HG02943 (cell line): ENCODE data around the gene ZSWIM6.

Experiments used
- ATAC-seq: cut with Tn5 transposase; IDR thresholded peaks from one replicate; pipeline ENCODE4 v1.9.1; 2021; ENCODE audit warnings: mild to moderate bottlenecking, low read depth, moderate library complexity; ENCODE audit not compliant: unreplicated experiment

ZSWIM6 gene

GRCh38 chr5:61576556-61576955 is 244.5 kb downstream of the ZSWIM6 start:
- no peak for ATAC-seq

GRCh38 chr5:61578858-61579503 is 246.9 kb downstream of the ZSWIM6 start:
- no peak for ATAC-seq

DNA sequence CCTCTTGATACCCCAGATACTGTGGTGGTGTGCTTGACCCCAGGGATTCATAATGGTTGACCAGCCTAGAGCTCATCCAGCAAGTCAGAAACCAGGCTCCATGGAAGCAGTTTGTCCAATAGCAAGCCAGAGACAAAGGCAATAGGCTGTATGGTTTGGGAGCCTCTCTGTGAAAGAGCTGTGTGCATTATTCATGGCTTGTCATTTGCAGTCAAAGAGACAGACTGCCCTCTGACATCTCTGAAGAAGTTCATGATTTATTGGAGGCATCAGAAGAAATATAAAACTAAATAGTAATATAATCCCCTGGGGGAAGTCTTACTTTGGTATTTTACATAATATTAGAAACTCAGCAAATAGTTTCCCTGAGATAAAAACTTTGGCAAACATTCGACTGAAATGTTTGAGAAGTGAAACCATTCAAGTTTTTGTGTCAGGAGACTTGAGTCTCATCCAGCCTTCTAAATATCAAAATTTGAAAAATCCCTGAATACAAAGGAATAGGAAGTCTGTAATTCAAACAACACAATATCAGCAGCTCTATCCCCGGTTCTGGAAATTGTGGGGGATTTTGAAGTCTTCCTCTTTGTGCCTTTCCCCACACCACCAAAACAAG is 250.3 kb downstream of the ZSWIM6 start:
- ATAC-seq: no peak

- ATAC-seq: no peak
Observed at GRCh38 chr5:61582887-61583286, 250.8 kb downstream of the ZSWIM6 start.

GRCh38 chr5:61586096-61587084 is 254.3 kb downstream of the ZSWIM6 start:
- ATAC-seq: no peak

GRCh38 chr5:61587125-61587524 is 255.1 kb downstream of the ZSWIM6 start:
- ATAC-seq: no peak

GRCh38 chr5:61588216-61588615 is 256.2 kb downstream of the ZSWIM6 start:
- no peak for ATAC-seq

- ATAC-seq: no peak
Observed at GRCh38 chr5:61589946-61590345, 257.9 kb downstream of the ZSWIM6 start.

- ATAC-seq: no peak
Observed at GRCh38 chr5:61590473-61590872, 258.4 kb downstream of the ZSWIM6 start.

DNA sequence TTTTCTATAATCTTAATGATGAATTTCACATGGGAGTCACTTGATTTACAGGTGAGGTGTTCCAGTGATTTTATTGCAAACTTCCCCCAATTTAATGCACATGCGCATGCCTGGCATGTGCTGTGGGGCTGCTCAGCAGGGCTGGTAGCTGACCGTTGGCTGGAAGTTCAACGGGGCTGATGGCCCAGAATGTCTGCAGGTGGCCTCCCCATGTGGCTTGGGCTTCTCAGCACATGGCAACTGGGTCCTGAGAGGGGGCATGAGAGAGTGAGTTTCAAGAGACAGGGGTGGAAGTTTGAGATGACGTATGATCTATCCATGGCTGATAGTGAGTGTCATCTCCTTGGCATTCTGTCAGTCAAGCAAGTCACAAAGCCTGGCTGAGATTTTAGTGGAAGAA is 259.8 kb downstream of the ZSWIM6 start:
- no peak for ATAC-seq

DNA sequence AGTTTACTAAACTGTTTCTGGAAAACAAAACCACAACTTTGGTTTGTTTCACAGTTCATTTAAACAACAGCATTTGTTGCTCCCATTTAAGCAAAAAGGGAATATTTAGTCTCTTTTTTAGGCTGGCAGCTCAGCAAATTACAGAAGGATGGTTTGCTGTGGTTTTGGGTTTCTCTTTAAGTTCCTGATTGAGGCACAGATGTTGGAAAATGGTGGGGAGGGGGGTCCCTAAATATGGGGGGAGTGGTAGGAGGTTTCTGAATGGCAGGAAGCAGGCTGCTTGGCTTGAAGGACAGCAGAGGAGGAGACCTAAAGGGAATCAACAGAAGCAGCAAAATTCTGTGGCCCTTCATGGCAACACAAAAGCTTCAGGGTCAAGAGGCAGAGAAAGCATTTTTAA is 263.4 kb downstream of the ZSWIM6 start:
- ATAC-seq: no peak
